Measurements from ENCODE around the gene GALNT18. TPM values are rescaled to one million over a fixed set of nuclear protein-coding genes. Genes with fewer than 3 reads are reported as not detected.

Gene GALNT18
- total RNA-seq, 1 donor from 2014 or later, result 39.8 TPM

DNA sequence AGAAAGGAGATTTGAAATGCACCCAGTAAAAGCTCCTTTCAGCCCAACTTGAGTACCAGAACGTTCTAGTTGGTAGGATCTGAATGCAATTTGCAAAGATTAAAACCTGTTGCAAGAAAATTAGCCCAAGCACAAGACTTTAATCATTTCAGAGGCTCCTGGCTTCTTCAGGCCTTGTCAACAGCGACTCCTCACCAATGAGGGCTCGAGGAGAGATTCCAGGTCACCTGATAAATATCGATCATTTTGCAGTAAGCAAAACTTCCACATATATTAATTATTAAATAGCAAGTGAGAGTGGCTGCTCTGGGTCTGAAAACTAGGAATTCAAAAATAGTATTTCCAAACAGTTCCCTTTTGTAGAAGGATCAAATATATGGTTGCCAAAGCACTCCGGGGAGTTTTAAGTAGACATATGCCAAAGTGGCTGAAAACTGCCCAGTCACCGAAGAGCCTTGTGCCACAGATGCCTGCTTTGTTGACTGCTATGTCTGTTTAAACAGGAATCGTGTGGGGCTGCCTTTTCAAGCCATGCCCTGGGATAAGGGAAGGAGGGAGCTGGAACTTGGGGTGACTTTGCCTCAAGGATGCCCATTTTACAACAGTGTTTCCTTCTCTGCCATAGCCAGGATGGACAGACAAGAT, 332.7 kb downstream of the GALNT18 start:
- Mint-ChIP-seq H3K36me3 (ENCODE audit: unreplicated experiment) (peaks cover 37% of the 10 kb centered on the region), H3K27ac (ENCODE audit: unreplicated experiment) (no peak overlapping the region)
- TF ChIP-seq, protein P1, sequence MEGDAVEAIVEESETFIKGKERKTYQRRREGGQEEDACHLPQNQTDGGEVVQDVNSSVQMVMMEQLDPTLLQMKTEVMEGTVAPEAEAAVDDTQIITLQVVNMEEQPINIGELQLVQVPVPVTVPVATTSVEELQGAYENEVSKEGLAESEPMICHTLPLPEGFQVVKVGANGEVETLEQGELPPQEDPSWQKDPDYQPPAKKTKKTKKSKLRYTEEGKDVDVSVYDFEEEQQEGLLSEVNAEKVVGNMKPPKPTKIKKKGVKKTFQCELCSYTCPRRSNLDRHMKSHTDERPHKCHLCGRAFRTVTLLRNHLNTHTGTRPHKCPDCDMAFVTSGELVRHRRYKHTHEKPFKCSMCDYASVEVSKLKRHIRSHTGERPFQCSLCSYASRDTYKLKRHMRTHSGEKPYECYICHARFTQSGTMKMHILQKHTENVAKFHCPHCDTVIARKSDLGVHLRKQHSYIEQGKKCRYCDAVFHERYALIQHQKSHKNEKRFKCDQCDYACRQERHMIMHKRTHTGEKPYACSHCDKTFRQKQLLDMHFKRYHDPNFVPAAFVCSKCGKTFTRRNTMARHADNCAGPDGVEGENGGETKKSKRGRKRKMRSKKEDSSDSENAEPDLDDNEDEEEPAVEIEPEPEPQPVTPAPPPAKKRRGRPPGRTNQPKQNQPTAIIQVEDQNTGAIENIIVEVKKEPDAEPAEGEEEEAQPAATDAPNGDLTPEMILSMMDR (IDR thresholded peaks at IDR 0.05), result no peak

DNA sequence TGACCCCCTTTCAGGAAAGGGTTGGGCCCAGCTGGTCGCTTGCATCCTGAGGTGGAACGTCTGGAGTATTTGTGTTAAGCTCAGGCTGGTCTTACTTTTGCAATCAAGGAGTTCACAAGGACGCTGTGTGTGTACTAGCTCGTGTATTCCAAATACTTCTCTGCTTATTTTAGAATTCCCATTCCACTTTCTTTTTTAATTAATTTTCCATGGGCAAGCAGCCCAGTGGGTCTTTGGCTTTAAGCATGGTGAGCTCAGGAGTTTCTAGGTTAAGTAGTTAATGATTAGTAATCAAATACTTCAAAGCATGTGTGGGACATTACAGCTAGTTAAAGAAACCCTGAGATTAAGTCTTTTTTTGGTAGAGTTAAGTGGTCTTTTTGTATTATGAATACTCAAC, 337.3 kb downstream of the GALNT18 start:
- no peaks in the 10 kb centered on the region for H3K9me3 Mint-ChIP-seq (ENCODE audit: unreplicated experiment)
- no peak overlapping the region for H3K4me3 Mint-ChIP-seq (ENCODE audit: unreplicated experiment)
- TF ChIP-seq, protein P1 (IDR thresholded peaks at IDR 0.05), result no peak
- no peak for DNase-seq (ENCODE audit: extremely low spot score, unreplicated experiment)
- no peak overlapping the region for H3K27ac Mint-ChIP-seq (ENCODE audit: unreplicated experiment)
- peaks cover 18% of the 10 kb centered on the region for H3K36me3 Mint-ChIP-seq (ENCODE audit: unreplicated experiment)
- H3K27me3 Mint-ChIP-seq (ENCODE audit: unreplicated experiment), result no peaks in the 10 kb centered on the region
- H3K4me1 Mint-ChIP-seq (ENCODE audit: unreplicated experiment), result no peaks in the 10 kb centered on the region

More for the DNA sequence above, 332.7 kb downstream of the GALNT18 start:
- Mint-ChIP-seq H3K4me1 (ENCODE audit: unreplicated experiment) (no peaks in the 10 kb centered on the region), H3K9me3 (ENCODE audit: unreplicated experiment) (no peaks in the 10 kb centered on the region), H3K27me3 (ENCODE audit: unreplicated experiment) (no peaks in the 10 kb centered on the region), H3K4me3 (ENCODE audit: unreplicated experiment) (no peak overlapping the region)
- no peak for DNase-seq (ENCODE audit: extremely low spot score, unreplicated experiment)

DNA sequence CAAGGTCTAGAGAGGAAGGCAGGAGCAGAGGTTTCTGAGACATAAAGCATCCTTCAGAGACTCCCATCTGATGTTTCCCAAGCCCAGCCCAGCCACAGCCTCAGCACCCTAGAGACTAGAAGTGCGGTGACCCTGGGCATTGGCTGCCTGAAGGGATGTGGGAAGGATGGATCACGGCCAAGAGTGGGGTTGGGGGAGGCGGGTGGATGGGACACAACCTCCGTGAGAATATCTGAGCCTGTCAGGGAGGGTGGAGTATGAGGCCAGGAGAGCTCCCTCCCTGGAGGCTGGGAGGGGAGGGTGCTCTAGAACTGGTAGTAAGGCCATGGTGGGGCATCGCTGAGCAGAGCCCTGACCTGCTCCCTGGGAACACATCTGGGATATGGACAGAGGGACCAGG, 340.2 kb downstream of the GALNT18 start:
- no peak overlapping the region for H3K4me3 Mint-ChIP-seq (ENCODE audit: unreplicated experiment)
- no peaks in the 10 kb centered on the region for H3K9me3 Mint-ChIP-seq (ENCODE audit: unreplicated experiment)
- H3K4me1 Mint-ChIP-seq (ENCODE audit: unreplicated experiment), result no peaks in the 10 kb centered on the region
- TF ChIP-seq, protein P1 (IDR thresholded peaks at IDR 0.05), result no peak
- no peak for DNase-seq (ENCODE audit: extremely low spot score, unreplicated experiment)
- peaks cover 13% of the 10 kb centered on the region for H3K36me3 Mint-ChIP-seq (ENCODE audit: unreplicated experiment)
- no peak overlapping the region for H3K27ac Mint-ChIP-seq (ENCODE audit: unreplicated experiment)
- no peaks in the 10 kb centered on the region for H3K27me3 Mint-ChIP-seq (ENCODE audit: unreplicated experiment)

- Mint-ChIP-seq H3K4me1 (ENCODE audit: unreplicated experiment) (no peaks in the 10 kb centered on the region), H3K36me3 (ENCODE audit: unreplicated experiment) (peaks cover 16% of the 10 kb centered on the region), H3K27me3 (ENCODE audit: unreplicated experiment) (no peaks in the 10 kb centered on the region), H3K9me3 (ENCODE audit: unreplicated experiment) (peaks cover 3% of the 10 kb centered on the region), H3K4me3 (ENCODE audit: unreplicated experiment) (no peak overlapping the region), H3K27ac (ENCODE audit: unreplicated experiment) (peak overlapping the region; percentile 89)
- TF ChIP-seq, protein P1 (IDR thresholded peaks at IDR 0.05), result no peak
- no peak for DNase-seq (ENCODE audit: extremely low spot score, unreplicated experiment)
These were observed 341.0 kb downstream of the GALNT18 start for GRCh38 chr11:11280826-11281225.

DNA sequence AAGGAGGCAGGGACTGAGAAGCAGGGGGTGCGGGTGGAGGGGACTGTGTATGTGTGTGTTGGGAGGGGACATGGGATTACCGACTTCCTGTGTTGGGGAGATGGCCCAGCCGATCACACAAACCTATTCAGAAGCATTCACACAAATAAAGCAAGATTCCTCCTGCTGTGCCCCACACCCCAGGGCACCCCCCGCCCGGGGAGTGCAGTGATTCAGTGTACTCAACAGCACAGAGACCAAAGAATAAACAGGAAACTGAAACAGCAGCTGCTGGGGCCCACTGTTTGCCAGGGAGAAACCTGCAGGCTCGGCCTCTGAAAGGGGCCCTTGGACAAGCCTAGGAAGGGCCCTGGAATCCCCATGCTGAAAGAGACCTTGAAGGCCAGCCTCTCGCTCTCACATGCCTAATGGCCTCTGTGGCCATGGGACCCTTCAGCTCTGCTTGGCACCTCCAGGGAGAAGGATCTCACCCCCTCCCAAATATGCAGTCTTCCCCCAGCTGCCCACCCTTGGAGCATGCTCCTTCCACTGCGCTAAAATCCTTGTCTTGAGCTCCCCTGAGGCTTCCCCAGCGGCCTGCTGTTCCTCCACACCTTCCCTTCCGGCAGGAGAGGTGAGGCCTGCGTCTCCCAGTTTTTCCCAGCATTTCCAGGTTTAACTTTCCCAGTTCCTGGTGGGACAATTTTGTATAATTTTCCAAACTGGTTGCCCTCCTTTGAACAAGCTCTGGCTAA, 341.7 kb downstream of the GALNT18 start:
- Mint-ChIP-seq H3K27me3 (ENCODE audit: unreplicated experiment) (no peaks in the 10 kb centered on the region), H3K36me3 (ENCODE audit: unreplicated experiment) (peaks cover 23% of the 10 kb centered on the region), H3K9me3 (ENCODE audit: unreplicated experiment) (peaks cover 5% of the 10 kb centered on the region), H3K27ac (ENCODE audit: unreplicated experiment) (peak overlapping the region; percentile 89), H3K4me3 (ENCODE audit: unreplicated experiment) (peak overlapping the region; percentile 30), H3K4me1 (ENCODE audit: unreplicated experiment) (no peaks in the 10 kb centered on the region)
- TF ChIP-seq, protein P1 (IDR thresholded peaks at IDR 0.05), result no peak
- DNase-seq (ENCODE audit: extremely low spot score, unreplicated experiment), result no peak
